ENCODE measurements around the gene PLPP3.
A peak's percentile ranks its signal among the peaks of the same experiment; 100 is the strongest.

DNA sequence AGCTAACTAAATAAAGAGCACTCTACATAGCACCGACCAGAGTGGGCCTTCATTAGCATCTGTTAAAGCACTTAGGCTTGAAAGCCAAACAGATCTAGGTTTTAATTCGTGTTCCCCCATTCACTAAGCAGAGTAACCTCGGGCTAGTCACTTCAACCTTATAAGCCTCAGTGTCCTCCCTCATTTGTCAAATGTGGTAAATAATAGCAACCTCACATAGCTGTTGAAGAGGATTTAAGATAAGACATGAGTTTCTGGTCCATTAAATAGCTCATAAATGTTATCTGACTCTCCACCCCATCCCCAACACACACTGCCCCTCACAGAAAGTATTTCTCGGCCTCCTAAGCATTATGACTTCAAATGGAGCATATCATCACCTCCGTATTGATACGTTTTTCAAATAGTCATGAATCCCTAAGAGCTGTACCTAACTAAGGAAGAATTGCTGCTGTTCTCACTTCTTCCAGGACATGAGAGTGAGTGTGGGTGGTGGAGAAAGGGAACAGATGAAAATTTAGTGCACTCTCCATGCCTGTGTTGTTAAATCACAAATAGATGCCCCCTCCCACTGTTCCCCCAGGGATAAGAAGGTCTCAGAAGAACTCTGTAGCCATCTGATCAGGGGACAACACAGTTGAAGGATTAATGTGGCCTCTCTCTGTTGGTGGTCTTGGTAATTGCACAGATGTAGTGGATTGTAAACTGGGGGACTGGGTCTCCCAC, 47.6 kb downstream of the PLPP3 start:
- TF ChIP-seq, protein P1, sequence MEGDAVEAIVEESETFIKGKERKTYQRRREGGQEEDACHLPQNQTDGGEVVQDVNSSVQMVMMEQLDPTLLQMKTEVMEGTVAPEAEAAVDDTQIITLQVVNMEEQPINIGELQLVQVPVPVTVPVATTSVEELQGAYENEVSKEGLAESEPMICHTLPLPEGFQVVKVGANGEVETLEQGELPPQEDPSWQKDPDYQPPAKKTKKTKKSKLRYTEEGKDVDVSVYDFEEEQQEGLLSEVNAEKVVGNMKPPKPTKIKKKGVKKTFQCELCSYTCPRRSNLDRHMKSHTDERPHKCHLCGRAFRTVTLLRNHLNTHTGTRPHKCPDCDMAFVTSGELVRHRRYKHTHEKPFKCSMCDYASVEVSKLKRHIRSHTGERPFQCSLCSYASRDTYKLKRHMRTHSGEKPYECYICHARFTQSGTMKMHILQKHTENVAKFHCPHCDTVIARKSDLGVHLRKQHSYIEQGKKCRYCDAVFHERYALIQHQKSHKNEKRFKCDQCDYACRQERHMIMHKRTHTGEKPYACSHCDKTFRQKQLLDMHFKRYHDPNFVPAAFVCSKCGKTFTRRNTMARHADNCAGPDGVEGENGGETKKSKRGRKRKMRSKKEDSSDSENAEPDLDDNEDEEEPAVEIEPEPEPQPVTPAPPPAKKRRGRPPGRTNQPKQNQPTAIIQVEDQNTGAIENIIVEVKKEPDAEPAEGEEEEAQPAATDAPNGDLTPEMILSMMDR (conservative IDR thresholded peaks at IDR 0.05; ENCODE audit: low read depth in 2 of 2) = no peak
- no peak for TF ChIP-seq EZH2 (IDR thresholded peaks at IDR 0.05; ENCODE audit: low read depth, unreplicated experiment)
- TF ChIP-seq POLR2AphosphoS5 (IDR thresholded peaks at IDR 0.05; ENCODE audit: low read depth) = 0 out of 2 replicates have a peak, but pooled peaks have one; percentile 21
- TF ChIP-seq, protein P2, sequence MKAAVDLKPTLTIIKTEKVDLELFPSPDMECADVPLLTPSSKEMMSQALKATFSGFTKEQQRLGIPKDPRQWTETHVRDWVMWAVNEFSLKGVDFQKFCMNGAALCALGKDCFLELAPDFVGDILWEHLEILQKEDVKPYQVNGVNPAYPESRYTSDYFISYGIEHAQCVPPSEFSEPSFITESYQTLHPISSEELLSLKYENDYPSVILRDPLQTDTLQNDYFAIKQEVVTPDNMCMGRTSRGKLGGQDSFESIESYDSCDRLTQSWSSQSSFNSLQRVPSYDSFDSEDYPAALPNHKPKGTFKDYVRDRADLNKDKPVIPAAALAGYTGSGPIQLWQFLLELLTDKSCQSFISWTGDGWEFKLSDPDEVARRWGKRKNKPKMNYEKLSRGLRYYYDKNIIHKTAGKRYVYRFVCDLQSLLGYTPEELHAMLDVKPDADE (IDR thresholded peaks at IDR 0.05) = no peak
- TF ChIP-seq JUNB (IDR thresholded peaks at IDR 0.05; ENCODE audit: unreplicated experiment) = no peak
- TF ChIP-seq, protein P3, sequence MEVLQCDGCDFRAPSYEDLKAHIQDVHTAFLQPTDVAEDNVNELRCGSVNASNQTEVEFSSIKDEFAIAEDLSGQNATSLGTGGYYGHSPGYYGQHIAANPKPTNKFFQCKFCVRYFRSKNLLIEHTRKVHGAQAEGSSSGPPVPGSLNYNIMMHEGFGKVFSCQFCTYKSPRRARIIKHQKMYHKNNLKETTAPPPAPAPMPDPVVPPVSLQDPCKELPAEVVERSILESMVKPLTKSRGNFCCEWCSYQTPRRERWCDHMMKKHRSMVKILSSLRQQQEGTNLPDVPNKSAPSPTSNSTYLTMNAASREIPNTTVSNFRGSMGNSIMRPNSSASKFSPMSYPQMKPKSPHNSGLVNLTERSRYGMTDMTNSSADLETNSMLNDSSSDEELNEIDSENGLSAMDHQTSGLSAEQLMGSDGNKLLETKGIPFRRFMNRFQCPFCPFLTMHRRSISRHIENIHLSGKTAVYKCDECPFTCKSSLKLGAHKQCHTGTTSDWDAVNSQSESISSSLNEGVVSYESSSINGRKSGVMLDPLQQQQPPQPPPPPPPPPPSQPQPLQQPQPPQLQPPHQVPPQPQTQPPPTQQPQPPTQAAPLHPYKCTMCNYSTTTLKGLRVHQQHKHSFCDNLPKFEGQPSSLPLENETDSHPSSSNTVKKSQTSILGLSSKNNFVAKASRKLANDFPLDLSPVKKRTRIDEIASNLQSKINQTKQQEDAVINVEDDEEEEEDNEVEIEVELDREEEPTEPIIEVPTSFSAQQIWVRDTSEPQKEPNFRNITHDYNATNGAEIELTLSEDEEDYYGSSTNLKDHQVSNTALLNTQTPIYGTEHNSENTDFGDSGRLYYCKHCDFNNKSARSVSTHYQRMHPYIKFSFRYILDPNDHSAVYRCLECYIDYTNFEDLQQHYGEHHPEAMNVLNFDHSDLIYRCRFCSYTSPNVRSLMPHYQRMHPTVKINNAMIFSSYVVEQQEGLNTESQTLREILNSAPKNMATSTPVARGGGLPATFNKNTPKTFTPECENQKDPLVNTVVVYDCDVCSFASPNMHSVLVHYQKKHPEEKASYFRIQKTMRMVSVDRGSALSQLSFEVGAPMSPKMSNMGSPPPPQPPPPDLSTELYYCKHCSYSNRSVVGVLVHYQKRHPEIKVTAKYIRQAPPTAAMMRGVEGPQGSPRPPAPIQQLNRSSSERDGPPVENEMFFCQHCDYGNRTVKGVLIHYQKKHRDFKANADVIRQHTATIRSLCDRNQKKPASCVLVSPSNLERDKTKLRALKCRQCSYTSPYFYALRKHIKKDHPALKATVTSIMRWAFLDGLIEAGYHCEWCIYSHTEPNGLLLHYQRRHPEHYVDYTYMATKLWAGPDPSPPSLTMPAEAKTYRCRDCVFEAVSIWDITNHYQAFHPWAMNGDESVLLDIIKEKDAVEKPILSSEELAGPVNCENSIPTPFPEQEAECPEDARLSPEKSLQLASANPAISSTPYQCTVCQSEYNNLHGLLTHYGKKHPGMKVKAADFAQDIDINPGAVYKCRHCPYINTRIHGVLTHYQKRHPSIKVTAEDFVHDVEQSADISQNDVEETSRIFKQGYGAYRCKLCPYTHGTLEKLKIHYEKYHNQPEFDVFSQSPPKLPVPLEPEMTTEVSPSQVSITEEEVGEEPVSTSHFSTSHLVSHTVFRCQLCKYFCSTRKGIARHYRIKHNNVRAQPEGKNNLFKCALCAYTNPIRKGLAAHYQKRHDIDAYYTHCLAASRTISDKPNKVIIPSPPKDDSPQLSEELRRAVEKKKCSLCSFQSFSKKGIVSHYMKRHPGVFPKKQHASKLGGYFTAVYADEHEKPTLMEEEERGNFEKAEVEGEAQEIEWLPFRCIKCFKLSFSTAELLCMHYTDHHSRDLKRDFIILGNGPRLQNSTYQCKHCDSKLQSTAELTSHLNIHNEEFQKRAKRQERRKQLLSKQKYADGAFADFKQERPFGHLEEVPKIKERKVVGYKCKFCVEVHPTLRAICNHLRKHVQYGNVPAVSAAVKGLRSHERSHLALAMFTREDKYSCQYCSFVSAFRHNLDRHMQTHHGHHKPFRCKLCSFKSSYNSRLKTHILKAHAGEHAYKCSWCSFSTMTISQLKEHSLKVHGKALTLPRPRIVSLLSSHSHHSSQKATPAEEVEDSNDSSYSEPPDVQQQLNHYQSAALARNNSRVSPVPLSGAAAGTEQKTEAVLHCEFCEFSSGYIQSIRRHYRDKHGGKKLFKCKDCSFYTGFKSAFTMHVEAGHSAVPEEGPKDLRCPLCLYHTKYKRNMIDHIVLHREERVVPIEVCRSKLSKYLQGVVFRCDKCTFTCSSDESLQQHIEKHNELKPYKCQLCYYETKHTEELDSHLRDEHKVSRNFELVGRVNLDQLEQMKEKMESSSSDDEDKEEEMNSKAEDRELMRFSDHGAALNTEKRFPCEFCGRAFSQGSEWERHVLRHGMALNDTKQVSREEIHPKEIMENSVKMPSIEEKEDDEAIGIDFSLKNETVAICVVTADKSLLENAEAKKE (CRISPR knock-in tag; IDR thresholded peaks at IDR 0.05) = no peak
- TF ChIP-seq, protein P4, sequence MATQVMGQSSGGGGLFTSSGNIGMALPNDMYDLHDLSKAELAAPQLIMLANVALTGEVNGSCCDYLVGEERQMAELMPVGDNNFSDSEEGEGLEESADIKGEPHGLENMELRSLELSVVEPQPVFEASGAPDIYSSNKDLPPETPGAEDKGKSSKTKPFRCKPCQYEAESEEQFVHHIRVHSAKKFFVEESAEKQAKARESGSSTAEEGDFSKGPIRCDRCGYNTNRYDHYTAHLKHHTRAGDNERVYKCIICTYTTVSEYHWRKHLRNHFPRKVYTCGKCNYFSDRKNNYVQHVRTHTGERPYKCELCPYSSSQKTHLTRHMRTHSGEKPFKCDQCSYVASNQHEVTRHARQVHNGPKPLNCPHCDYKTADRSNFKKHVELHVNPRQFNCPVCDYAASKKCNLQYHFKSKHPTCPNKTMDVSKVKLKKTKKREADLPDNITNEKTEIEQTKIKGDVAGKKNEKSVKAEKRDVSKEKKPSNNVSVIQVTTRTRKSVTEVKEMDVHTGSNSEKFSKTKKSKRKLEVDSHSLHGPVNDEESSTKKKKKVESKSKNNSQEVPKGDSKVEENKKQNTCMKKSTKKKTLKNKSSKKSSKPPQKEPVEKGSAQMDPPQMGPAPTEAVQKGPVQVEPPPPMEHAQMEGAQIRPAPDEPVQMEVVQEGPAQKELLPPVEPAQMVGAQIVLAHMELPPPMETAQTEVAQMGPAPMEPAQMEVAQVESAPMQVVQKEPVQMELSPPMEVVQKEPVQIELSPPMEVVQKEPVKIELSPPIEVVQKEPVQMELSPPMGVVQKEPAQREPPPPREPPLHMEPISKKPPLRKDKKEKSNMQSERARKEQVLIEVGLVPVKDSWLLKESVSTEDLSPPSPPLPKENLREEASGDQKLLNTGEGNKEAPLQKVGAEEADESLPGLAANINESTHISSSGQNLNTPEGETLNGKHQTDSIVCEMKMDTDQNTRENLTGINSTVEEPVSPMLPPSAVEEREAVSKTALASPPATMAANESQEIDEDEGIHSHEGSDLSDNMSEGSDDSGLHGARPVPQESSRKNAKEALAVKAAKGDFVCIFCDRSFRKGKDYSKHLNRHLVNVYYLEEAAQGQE (IDR thresholded peaks at IDR 0.05; ENCODE audit: unreplicated experiment) = no peak
- no peak for TF ChIP-seq EZH2phosphoT487 (IDR thresholded peaks at IDR 0.05; ENCODE audit: unreplicated experiment)
